Esophagus (tissue), 2 donors: ENCODE results near the gene ATF2. TPM values are rescaled to one million over a fixed set of nuclear protein-coding genes. Genes with fewer than 3 reads are reported as not detected.

Source experiments
- H3K27ac ChIP-seq, 2 donors: one replicate each; pipeline ENCODE4 v1.5.1; 2013; ENCODE audit warnings: low read depth in 2 of 2, mild to moderate bottlenecking in 2 of 2, inconsistent platforms in 1 of 2, low read length in 1 of 2, moderate library complexity in 1 of 2
- H3K27me3 ChIP-seq, 2 donors: one replicate each; pipeline ENCODE4 v1.6.1; 2013; ENCODE audit warnings: low read length in 2 of 2, control low read depth in 1 of 2, mild to moderate bottlenecking in 1 of 2; ENCODE audit not compliant: insufficient read depth in 2 of 2, control insufficient read depth in 1 of 2
- H3K36me3 ChIP-seq, 2 donors: one replicate each; pipeline ENCODE4 v1.6.1; 2013; ENCODE audit warnings: low read length in 1 of 2; ENCODE audit not compliant: control insufficient read depth in 2 of 2, insufficient read depth in 2 of 2
- H3K4me1 ChIP-seq, 2 donors: one replicate each; pipeline ENCODE4 v1.6.1; 2013; ENCODE audit warnings: low read length in 1 of 2; ENCODE audit not compliant: control insufficient read depth in 2 of 2, insufficient read depth in 2 of 2
- H3K4me3 ChIP-seq, 2 donors: one replicate each; pipeline ENCODE4 v1.5.1; 2013; ENCODE audit warnings: low read length in 2 of 2, mild to moderate bottlenecking in 2 of 2, low read depth in 1 of 2, moderate library complexity in 1 of 2
- H3K9me3 ChIP-seq, 2 donors: one replicate each; pipeline ENCODE4 v1.6.1; 2013; ENCODE audit warnings: mild to moderate bottlenecking in 2 of 2, low read depth in 1 of 2, low read length in 1 of 2, moderate library complexity in 1 of 2; ENCODE audit not compliant: control insufficient read depth in 2 of 2, insufficient read depth in 1 of 2
- WGBS, 2 donors: extraction: QIAGEN DNeasy Blood & Tissue Kit; methylation state at CpG; one replicate each; pipeline ENCODE4 v1.1.7; 2013; 5-methylcytosine and 5-hydroxymethylcytosine counted together
- polyA plus RNA-seq, 2 donors: library from polyadenylated mRNA; stranded (reverse); fragments of 200-250 nt; gene quantifications; one replicate each; pipeline ENCODE4 v1.2.3, GENCODE V29; 2013
- donor health status: healthy with polysubstance abuse.
- donor health status: Bipolar disorder and iron deficiency.

ATF2 gene
- polyA plus RNA-seq, 2 donors, result 6.8 to 8.1 TPM

DNA sequence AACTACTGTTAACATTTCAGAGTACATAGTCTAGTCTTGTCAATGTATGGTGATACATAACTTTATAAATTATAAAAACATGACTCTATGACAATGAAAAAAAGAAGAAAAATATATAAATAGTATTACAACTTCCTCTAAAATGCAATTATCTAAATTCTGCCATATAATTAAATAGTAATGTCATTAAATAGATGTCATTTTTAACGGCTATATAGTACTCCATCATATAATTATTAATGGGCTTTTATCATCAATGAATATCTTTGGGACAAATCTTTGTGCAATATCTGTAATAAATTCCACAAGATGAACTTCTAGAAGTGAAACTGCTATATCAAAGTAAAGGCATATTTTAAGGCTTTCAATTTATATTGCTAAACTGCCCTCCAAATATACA, 24.8 kb downstream of the ATF2 start:
- H3K4me3 ChIP-seq, result no peak overlapping the region
- no peaks in the 10 kb centered on the region for H3K9me3 ChIP-seq
- H3K36me3 ChIP-seq, result no peaks in the 10 kb centered on the region
- no peak overlapping the region for H3K27ac ChIP-seq
- H3K27me3 ChIP-seq, result no peaks in the 10 kb centered on the region
- H3K4me1 ChIP-seq, result no peaks in the 10 kb centered on the region
- WGBS, 2 donors, result 88 to 95% methylated on average over 1 of the region's 1 CpG

DNA sequence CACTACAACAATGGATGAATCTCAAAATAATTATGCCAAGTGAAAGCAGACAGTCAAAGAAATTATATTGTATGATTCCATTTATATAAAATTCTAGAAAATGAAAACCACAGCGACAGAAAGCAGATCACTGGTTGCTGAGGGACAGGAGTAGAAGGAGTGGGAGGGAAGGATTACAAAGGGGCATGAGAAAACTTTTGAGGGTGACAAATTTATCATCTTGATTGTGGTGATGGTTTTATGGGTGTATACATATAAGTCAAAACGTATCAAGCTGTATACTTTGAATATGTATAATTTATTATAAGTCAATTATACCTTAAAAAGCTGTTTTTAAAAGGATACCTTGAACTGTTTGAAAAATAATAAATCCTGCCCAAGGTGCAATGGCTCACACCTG, 27.7 kb downstream of the ATF2 start:
- Histone ChIP-seq H3K27me3 (no peaks in the 10 kb centered on the region), H3K36me3 (no peaks in the 10 kb centered on the region), H3K9me3 (no peaks in the 10 kb centered on the region), H3K27ac (no peak overlapping the region), H3K4me1 (no peaks in the 10 kb centered on the region), H3K4me3 (no peak overlapping the region)
- 62 to 66% methylated on average over 2 of the region's 2 CpGs for WGBS, 2 donors

DNA sequence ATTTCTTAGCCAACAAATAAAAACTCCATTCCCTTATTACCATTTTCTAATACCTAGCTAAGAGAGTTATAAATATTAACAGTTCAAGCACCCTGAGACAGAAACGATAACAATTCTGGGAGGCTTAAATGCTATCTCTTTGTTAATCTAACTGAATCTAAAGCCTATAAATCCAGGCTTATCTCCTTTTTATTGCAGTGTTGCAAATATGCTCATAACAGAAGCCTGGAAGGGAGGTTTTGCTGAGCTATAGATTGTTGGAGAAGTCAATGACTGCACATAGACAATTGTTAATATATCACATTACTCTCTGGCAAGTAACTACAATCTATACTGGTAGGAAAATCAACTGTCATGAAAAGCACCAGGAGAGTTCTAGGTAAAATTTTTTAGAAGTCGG, 30.2 kb downstream of the ATF2 start:
- no peaks in the 10 kb centered on the region for H3K4me1 ChIP-seq
- H3K4me3 ChIP-seq, result no peak overlapping the region
- WGBS, 2 donors, result 88 to 90% methylated on average over 2 of the region's 2 CpGs
- H3K27me3 ChIP-seq, result no peaks in the 10 kb centered on the region
- H3K27ac ChIP-seq, result no peak overlapping the region
- no peaks in the 10 kb centered on the region for H3K9me3 ChIP-seq
- H3K36me3 ChIP-seq, result no peaks in the 10 kb centered on the region

DNA sequence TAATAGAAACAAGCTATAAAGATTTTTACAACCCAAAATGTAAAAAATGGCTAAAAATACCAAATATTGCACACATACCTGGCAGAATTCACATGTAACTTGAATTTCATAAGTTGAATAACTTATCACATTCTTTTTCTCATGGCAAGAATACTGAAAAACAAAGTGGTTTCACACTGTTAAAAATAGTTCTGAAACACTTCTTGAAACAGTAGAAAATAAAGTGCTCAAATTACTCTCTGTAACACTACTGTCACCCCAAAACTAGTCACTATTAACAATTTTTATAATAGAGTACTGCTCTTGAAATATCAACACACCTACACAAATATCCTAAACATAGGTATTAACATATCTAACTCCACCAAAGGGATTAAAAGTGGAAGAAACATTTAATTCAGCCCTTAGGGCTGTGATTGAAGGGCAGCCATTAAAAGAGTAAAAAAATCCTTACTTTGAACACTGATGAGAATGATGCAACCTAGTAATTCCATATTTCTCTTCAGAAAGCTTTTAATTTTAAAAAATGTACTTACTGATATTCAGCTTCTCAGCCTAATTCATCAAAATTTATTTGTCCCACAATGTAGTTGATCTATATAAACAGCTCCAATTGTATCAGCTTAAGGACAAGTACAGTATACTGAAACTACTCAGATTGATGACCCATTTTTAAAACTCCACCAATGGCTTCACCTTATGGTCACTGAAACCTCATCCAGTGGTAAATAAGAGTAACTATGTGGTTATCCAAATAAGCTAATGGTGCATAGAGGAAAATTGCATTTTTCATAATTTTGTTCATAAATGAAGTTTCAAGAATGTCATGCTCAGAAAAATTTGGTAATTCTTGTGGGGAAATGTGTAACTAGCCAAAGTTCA, 31.4 kb downstream of the ATF2 start:
- H3K27ac ChIP-seq, result no peak overlapping the region
- H3K9me3 ChIP-seq, result no peaks in the 10 kb centered on the region
- H3K4me1 ChIP-seq, result no peaks in the 10 kb centered on the region
- no peaks in the 10 kb centered on the region for H3K36me3 ChIP-seq
- H3K4me3 ChIP-seq, result no peak overlapping the region
- H3K27me3 ChIP-seq, result no peaks in the 10 kb centered on the region

DNA sequence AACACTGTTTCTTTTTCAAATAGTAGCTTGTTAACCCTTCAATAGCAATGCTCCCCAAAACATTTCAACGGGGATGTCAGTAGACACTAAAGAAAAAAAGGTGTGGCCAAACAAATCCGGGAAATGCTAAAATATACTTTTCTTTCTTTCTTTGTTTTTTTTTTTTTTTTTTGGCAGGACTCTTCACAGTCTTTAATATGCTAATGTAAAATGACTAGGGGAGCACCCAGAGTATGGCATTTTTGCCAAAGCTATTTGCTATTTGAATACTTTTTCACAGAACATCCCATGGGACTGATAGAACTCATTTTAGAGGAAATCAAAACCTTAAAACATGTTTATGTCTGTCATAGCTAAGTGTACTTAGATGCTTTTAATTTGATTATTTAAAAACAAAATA, 32.1 kb downstream of the ATF2 start:
- no peaks in the 10 kb centered on the region for H3K9me3 ChIP-seq
- no peaks in the 10 kb centered on the region for H3K36me3 ChIP-seq
- no peaks in the 10 kb centered on the region for H3K4me1 ChIP-seq
- H3K4me3 ChIP-seq, result no peak overlapping the region
- no peaks in the 10 kb centered on the region for H3K27me3 ChIP-seq
- H3K27ac ChIP-seq, result no peak overlapping the region
- WGBS, 2 donors, result 73 to 74% methylated on average over 2 of the region's 2 CpGs

DNA sequence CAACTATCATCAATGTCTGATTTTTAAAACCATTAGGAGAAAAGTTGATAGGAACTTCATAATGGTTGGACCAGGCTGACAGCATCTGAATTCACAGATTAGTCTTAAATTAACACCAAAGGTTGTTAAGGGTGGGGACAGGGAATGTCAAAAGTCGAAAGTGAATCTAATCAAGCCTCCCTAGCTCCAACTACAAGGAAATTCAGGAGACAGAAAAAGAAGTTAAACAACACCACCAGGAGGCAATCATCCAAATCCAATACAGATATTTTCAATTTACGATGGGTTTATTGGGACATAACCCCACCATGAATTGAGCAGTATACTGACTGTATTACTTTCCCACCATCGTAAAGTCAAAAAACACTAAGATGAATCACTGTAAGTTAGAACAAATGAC, 32.8 kb downstream of the ATF2 start:
- H3K9me3 ChIP-seq, result no peaks in the 10 kb centered on the region
- H3K27me3 ChIP-seq, result no peaks in the 10 kb centered on the region
- H3K4me1 ChIP-seq, result no peaks in the 10 kb centered on the region
- no peak overlapping the region for H3K4me3 ChIP-seq
- WGBS, 2 donors, result 90 to 96% methylated on average over 3 of the region's 3 CpGs
- no peak overlapping the region for H3K27ac ChIP-seq
- H3K36me3 ChIP-seq, result no peaks in the 10 kb centered on the region

DNA sequence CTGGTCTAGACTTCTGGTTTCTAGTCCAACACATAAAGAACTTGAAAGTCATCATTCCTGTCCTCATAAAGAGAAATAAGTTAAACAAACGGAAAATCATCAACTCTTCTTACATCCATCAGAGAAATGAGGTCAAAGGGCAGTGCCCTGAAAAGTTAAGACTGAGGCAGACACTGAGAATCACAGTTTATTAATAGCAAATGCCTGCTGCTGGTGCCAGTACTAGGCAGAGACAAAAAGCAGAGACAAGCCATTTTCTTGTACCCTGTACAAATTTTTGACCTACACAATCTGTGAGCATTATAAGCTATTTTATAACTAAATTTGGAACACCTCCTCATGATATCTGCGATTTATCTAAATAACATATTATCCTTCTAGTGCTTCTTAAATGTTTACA, 36.8 kb downstream of the ATF2 start:
- Histone ChIP-seq H3K27me3 (no peaks in the 10 kb centered on the region), H3K4me3 (no peak overlapping the region), H3K36me3 (no peaks in the 10 kb centered on the region), H3K9me3 (no peaks in the 10 kb centered on the region), H3K27ac (no peak overlapping the region), H3K4me1 (no peaks in the 10 kb centered on the region)
- WGBS, 2 donors, result 69 to 72% methylated on average over 2 of the region's 2 CpGs

DNA sequence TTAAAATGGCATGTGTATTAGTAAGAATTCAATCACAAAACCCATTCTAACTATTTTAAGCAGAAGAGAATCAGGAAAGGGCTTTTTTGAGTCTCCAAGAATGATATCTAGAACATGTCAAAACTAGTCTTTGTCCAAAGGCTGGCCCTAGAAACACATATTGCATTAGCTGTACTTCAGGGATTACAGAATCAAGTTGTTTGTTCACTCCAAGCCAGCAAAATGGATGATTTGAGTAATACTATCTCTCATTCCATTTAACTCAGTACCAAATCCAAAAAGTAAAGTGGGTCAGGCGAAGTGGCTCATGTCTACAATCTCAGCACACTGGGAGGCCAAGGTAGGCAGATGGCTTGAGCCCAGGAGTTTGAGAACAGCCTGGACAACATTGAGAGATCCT, 41.3 kb downstream of the ATF2 start:
- no peaks in the 10 kb centered on the region for H3K9me3 ChIP-seq
- H3K4me3 ChIP-seq, result no peak overlapping the region
- no peaks in the 10 kb centered on the region for H3K36me3 ChIP-seq
- H3K4me1 ChIP-seq, result no peaks in the 10 kb centered on the region
- H3K27ac ChIP-seq, result no peak overlapping the region
- WGBS, 2 donors, result 92 to 97% methylated on average over 1 of the region's 1 CpG
- no peaks in the 10 kb centered on the region for H3K27me3 ChIP-seq

DNA sequence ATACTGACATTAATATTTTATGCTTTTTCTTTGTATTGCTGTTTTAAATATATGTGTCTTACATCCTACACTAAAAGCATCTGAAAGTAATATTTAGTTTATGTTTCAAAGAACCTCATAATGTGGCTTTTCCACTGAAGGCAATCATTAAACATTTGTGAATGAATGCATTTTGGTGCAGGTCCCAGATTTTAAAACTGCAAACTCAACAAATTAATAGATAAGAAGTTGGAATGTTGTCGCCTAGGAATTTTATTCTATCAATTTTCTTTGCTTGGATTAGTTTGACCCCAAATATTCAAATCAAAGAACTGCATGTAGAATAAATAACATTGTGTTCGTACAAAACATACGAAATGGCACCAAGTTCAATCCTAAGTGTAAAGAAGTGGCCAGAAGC, 44.7 kb downstream of the ATF2 start:
- Histone ChIP-seq H3K36me3 (no peaks in the 10 kb centered on the region), H3K9me3 (no peaks in the 10 kb centered on the region), H3K27me3 (no peaks in the 10 kb centered on the region), H3K4me3 (no peak overlapping the region), H3K4me1 (no peaks in the 10 kb centered on the region), H3K27ac (no peak overlapping the region)
- 91 to 95% methylated on average over 3 of the region's 3 CpGs for WGBS, 2 donors

DNA sequence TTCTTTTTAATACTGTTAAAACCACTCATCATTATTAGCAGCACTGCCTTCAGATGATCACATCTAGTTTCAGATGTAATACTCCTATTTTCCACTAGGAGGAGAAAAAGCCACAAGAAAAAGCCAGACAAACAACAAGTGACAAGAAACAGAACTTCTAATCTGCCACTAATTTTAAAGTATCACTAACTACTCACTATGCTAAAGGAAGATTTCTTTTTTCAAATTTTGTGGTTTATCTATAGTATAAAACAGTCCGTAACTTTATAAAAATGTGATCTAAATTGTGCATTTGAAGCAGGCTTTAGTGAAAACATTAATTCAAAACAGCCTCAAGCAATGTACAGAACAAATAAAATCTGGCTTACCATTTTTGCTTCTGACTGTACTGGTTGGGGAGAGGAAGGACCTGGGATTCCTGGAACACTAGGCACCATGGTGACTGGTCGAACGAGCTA, 56.8 kb downstream of the ATF2 start:
- WGBS, 2 donors, result 54 to 67% methylated on average over 3 of the region's 3 CpGs
- no peak overlapping the region for H3K27ac ChIP-seq
- no peaks in the 10 kb centered on the region for H3K4me1 ChIP-seq
- H3K27me3 ChIP-seq, result no peaks in the 10 kb centered on the region
- no peaks in the 10 kb centered on the region for H3K9me3 ChIP-seq
- H3K4me3 ChIP-seq, result no peak overlapping the region
- no peaks in the 10 kb centered on the region for H3K36me3 ChIP-seq
